IMR-90 (cell line): ENCODE results near the gene KLKB1. TPM values are rescaled to one million over a fixed set of nuclear protein-coding genes. Genes with fewer than 3 reads are reported as not detected.

Experiments used
- ATAC-seq: fragments of 200-7000 bp; cut with Tn5 transposase; 2 replicates; pipeline ENCODE4 v1.9.1; 2020; ENCODE audit warnings: low read depth, mild to moderate bottlenecking, moderate library complexity
- BruUV-seq: library from RNA; stranded (reverse); fragments of 400-500 nt; replicated peaks from 2 replicates; lab custom pipeline; 2021; lab: Mats Ljungman, UMichigan
- CTCF ChIA-PET: fragments of 300-600 bp; formaldehyde crosslinking; extraction: SDS; loops from one replicate; lab custom pipeline; 2021; ENCODE audit warnings: antibody characterized with exemption; lab: Yijun Ruan, JAX
- POLR2A ChIA-PET: fragments of 300-600 bp; sonication (Branson Sonifier 250); formaldehyde crosslinking; loops from one replicate; lab custom pipeline; 2022; ENCODE audit warnings: antibody characterized with exemption; ENCODE audit not compliant: unreplicated experiment; lab: Charles Lee
- DNase-seq: peaks from one replicate; pipeline ENCODE4 v3.0.0; 2013
- H2AFZ ChIP-seq: replicated peaks from 2 replicates; pipeline ENCODE3; 2013; ENCODE audit warnings: low read length, mild to moderate bottlenecking; ENCODE audit not compliant: poor library complexity
- H2AK5ac ChIP-seq: 2 replicates; pipeline ENCODE4 v1.6.1; 2013; ENCODE audit warnings: low read depth, low read length, inconsistent platforms
- H2AK9ac ChIP-seq: replicated peaks from 2 replicates; pipeline ENCODE3; 2013; ENCODE audit warnings: mild to moderate bottlenecking, low read depth, low read length, moderate library complexity; ENCODE audit not compliant: poor library complexity
- H2BK120ac ChIP-seq: 2 replicates; pipeline ENCODE4 v1.6.1; 2013; ENCODE audit warnings: low read depth, low read length, inconsistent platforms
- H2BK15ac ChIP-seq: 3 replicates; pipeline ENCODE4 v1.6.1; 2013; ENCODE audit warnings: low read depth, low read length, inconsistent platforms
- H2BK20ac ChIP-seq: 2 replicates; pipeline ENCODE4 v1.6.1; 2013; ENCODE audit warnings: low read depth, mild to moderate bottlenecking, inconsistent platforms, low read length, moderate library complexity
- H2BK5ac ChIP-seq: 2 replicates; pipeline ENCODE4 v1.6.1; 2013; ENCODE audit warnings: mild to moderate bottlenecking, low read depth, low read length, inconsistent platforms; ENCODE audit not compliant: poor library complexity, severe bottlenecking
- H3K14ac ChIP-seq: replicated peaks from 2 replicates; pipeline ENCODE4 v1.6.1; 2013; ENCODE audit warnings: low read depth, low read length, inconsistent platforms
- H3K18ac ChIP-seq: 2 replicates; pipeline ENCODE4 v1.6.1; 2013; ENCODE audit warnings: low read depth, low read length, control low read depth
- H3K23ac ChIP-seq: 2 replicates; pipeline ENCODE4 v1.6.1; 2013; ENCODE audit warnings: low read depth, low read length, inconsistent platforms
- H3K27ac ChIP-seq: 2 replicates; pipeline ENCODE4 v1.5.1; 2013; ENCODE audit warnings: mild to moderate bottlenecking, control low read depth, low read length; ENCODE audit not compliant: insufficient read depth
- H3K27me3 ChIP-seq: 2 replicates; pipeline ENCODE4 v1.6.1; 2013; ENCODE audit warnings: low read length; ENCODE audit not compliant: control insufficient read depth, insufficient read depth
- H3K36me3 ChIP-seq: 2 replicates; pipeline ENCODE4 v1.6.1; 2013; ENCODE audit warnings: low read length, mixed read lengths; ENCODE audit not compliant: control insufficient read depth, insufficient read depth
- H3K4ac ChIP-seq: 2 replicates; pipeline ENCODE4 v1.6.1; 2013; ENCODE audit warnings: low read depth, low read length, inconsistent platforms
- H3K4me1 ChIP-seq: 2 replicates; pipeline ENCODE4 v1.6.1; 2013; ENCODE audit warnings: low read length, mixed read lengths; ENCODE audit not compliant: control insufficient read depth, insufficient read depth
- H3K4me2 ChIP-seq: 2 replicates; pipeline ENCODE4 v1.6.1; 2013; ENCODE audit warnings: low read depth, mild to moderate bottlenecking, control low read depth, low read length, moderate library complexity
- H3K4me3 ChIP-seq: 2 replicates; pipeline ENCODE4 v1.5.1; 2013; ENCODE audit warnings: low read depth, mild to moderate bottlenecking, control low read depth, low read length, moderate library complexity; ENCODE audit not compliant: insufficient read depth
- H3K56ac ChIP-seq: 2 replicates; pipeline ENCODE4 v1.6.1; 2013; ENCODE audit warnings: low read length, inconsistent platforms; ENCODE audit not compliant: insufficient read depth; ENCODE audit errors: extremely low read depth
- H3K79me1 ChIP-seq, 2 experiments: 2 replicates each; pipeline ENCODE4 v1.6.1; 2013; ENCODE audit warnings: low read length in 2 of 2, inconsistent platforms in 1 of 2, low read depth in 1 of 2
- H3K9ac ChIP-seq: 2 replicates; pipeline ENCODE4 v1.6.1; 2013; ENCODE audit warnings: low read depth, low read length, control low read depth
- H3K9me1 ChIP-seq: 2 replicates; pipeline ENCODE4 v1.6.1; 2013; ENCODE audit warnings: low read length, inconsistent platforms; ENCODE audit not compliant: insufficient read depth
- H3K9me3 ChIP-seq: 2 replicates; pipeline ENCODE4 v1.6.1; 2013; ENCODE audit warnings: low read length; ENCODE audit not compliant: control insufficient read depth, insufficient read depth
- H4K20me1 ChIP-seq: 2 replicates; pipeline ENCODE4 v1.6.1; 2013; ENCODE audit warnings: low read length, inconsistent platforms; ENCODE audit not compliant: insufficient read depth
- H4K5ac ChIP-seq: 2 replicates; pipeline ENCODE4 v1.6.1; 2013; ENCODE audit warnings: mild to moderate bottlenecking, low read depth, low read length, control low read depth
- H4K8ac ChIP-seq, 2 experiments: 2 replicates each; pipeline ENCODE4 v1.6.1; 2013; ENCODE audit warnings: low read depth in 2 of 2, low read length in 2 of 2, control low read depth in 1 of 2, inconsistent platforms in 1 of 2
- H4K91ac ChIP-seq: 2 replicates; pipeline ENCODE4 v1.6.1; 2013; ENCODE audit warnings: low read depth, low read length, inconsistent platforms; ENCODE audit not compliant: insufficient read depth
- BHLHE40 ChIP-seq: fragments of 150-350 bp; IDR thresholded peaks from 2 replicates; pipeline ENCODE4 v1.6.1; 2016; ENCODE audit warnings: mild to moderate bottlenecking, low read depth, low read length
- CEBPB ChIP-seq: IDR thresholded peaks from 2 replicates; pipeline ENCODE4 v1.6.1; 2012; ENCODE audit warnings: low read depth, low read length, improper control_type of control experiment
- CHD1 ChIP-seq: IDR thresholded peaks from 2 replicates; pipeline ENCODE4 v1.6.1; 2012; ENCODE audit warnings: low read depth, low read length, improper control_type of control experiment
- FOS ChIP-seq: fragments of 150-350 bp; IDR thresholded peaks from 2 replicates; pipeline ENCODE4 v1.6.1; 2016; ENCODE audit warnings: low read depth, low read length
- MAFK ChIP-seq: IDR thresholded peaks from 2 replicates; pipeline ENCODE4 v1.6.1; 2012; ENCODE audit warnings: low read depth, low read length, improper control_type of control experiment
- MAZ ChIP-seq: IDR thresholded peaks from 2 replicates; pipeline ENCODE4 v1.6.1; 2012; ENCODE audit warnings: low read depth, mild to moderate bottlenecking, low read length, improper control_type of control experiment, moderate library complexity, borderline replicate concordance
- MXI1 ChIP-seq: IDR thresholded peaks from 2 replicates; pipeline ENCODE4 v1.6.1; 2012; ENCODE audit warnings: low read depth, mild to moderate bottlenecking, low read length, moderate library complexity, borderline replicate concordance
- NFE2L2 ChIP-seq: fragments of 150-350 bp; IDR thresholded peaks from 2 replicates; pipeline ENCODE4 v1.6.1; 2016; ENCODE audit warnings: low read depth, mild to moderate bottlenecking, low read length
- POLR2A ChIP-seq: IDR thresholded peaks from 2 replicates; pipeline ENCODE4 v1.6.1; 2012; ENCODE audit warnings: mild to moderate bottlenecking, low read depth, low read length
- RAD21 ChIP-seq: IDR thresholded peaks from 2 replicates; pipeline ENCODE4 v1.6.1; 2012; ENCODE audit warnings: low read length, improper control_type of control experiment
- RCOR1 ChIP-seq: IDR thresholded peaks from 2 replicates; pipeline ENCODE4 v1.6.1; 2012; ENCODE audit warnings: mild to moderate bottlenecking, low read length, improper control_type of control experiment; ENCODE audit not compliant: insufficient replicate concordance
- RFX5 ChIP-seq: IDR thresholded peaks from 2 replicates; pipeline ENCODE4 v1.8.0; 2012; ENCODE audit warnings: low read depth, mild to moderate bottlenecking, low read length, moderate library complexity
- SMC3 ChIP-seq: fragments of 150-350 bp; IDR thresholded peaks from 2 replicates; pipeline ENCODE4 v1.6.1; 2016; ENCODE audit warnings: low read depth, mild to moderate bottlenecking, antibody characterized with exemption, low read length, moderate library complexity
- USF2 ChIP-seq: fragments of 150-350 bp; IDR thresholded peaks from 2 replicates; pipeline ENCODE4 v1.6.1; 2017; ENCODE audit warnings: mild to moderate bottlenecking, antibody characterized with exemption, low read length, low read depth
- WGBS, 2 experiments: methylation state at CpG; one replicate each; pipeline versions ENCODE4 v1.1.5 to v1.1.7; 2013; ENCODE audit warnings: missing lambda C conversion rate in 2 of 2; ENCODE audit not compliant: insufficient read length in 1 of 2; ENCODE audit errors: extremely low coverage in 2 of 2; 5-methylcytosine and 5-hydroxymethylcytosine counted together
- dilution Hi-C: fragments of 300-500 bp; cut with HindIII; formaldehyde crosslinking; loops from one replicate; pipeline ENCODE4 v1.14.3; 2018; ENCODE audit warnings: low sequenced_read_pairs; ENCODE audit not compliant: unreplicated experiment
- in situ Hi-C: fragments of 300-500 bp; cut with MboI; formaldehyde crosslinking; loops from 3 replicates; pipeline ENCODE4 v1.14.3; 2019; ENCODE audit warnings: low sequenced_read_pairs, inconsistent platforms, mixed read lengths
- intact Hi-C: fragments of 100-400 bp; cut with micrococcal nuclease; formaldehyde crosslinking; loops from 2 replicates; pipeline ENCODE4 v1.10.0; 2022
- polyA plus RNA-seq, 3 experiments: library from polyadenylated mRNA; depleted of rRNA; stranded (reverse); fragments of >200 nt; gene quantifications; 2 replicates each; pipeline ENCODE4 v1.2.3, GENCODE V29; 2012; ENCODE audit warnings: low replicate concordance in 1 of 3
- total RNA-seq: library from RNA; depleted of rRNA; stranded (reverse); fragments of >200 nt; gene quantifications from 2 replicates; pipeline ENCODE4 v1.2.3, GENCODE V29; 2012
- TF ChIP-seq, protein P1 (sequence below): conservative IDR thresholded peaks from 2 replicates; pipeline ENCODE4 v1.5.1; 2012; ENCODE audit warnings: mild to moderate bottlenecking, low read depth, low read length, improper control_type of control experiment
- TF ChIP-seq, protein P2 (sequence below): fragments of 150-350 bp; IDR thresholded peaks from 2 replicates; pipeline ENCODE4 v1.6.1; 2016; ENCODE audit warnings: low read depth, mild to moderate bottlenecking, low read length, moderate library complexity, borderline replicate concordance

Gene KLKB1
- total and polyA plus RNA-seq, 2 of the 4 experiments (the other 2 are of a cell fraction), result 0.03 TPM; not detected in 1

- Histone ChIP-seq H3K4me1 (no peaks in the 10 kb centered on the region), H3K9ac (no peak overlapping the region), H3K36me3 (no peaks in the 10 kb centered on the region), H3K14ac (no peak overlapping the region), H4K20me1 (no peaks in the 10 kb centered on the region), H3K4ac (no peak overlapping the region), H2BK5ac (no peak overlapping the region), H2BK120ac (no peak overlapping the region), H3K79me1 (no peaks in the 10 kb centered on the region), H3K56ac (no peak overlapping the region), H4K5ac (no peak overlapping the region), H3K23ac (no peak overlapping the region), H2BK20ac (no peak overlapping the region), H4K8ac (no peak overlapping the region), H2AK5ac (no peak overlapping the region), H3K27me3 (no peaks in the 10 kb centered on the region), H3K9me3 (no peaks in the 10 kb centered on the region), H3K18ac (no peak overlapping the region), H2AK9ac (no peak overlapping the region), H3K4me3 (no peak overlapping the region), H2AFZ (no peak overlapping the region), H3K27ac (no peak overlapping the region), H3K9me1 (no peaks in the 10 kb centered on the region), H4K91ac (no peak overlapping the region), H2BK15ac (no peak overlapping the region), H3K4me2 (no peak overlapping the region)
- no peak for TF ChIP-seq FOS
- no peak for TF ChIP-seq CHD1
- no peak for TF ChIP-seq POLR2A
- no peak for TF ChIP-seq MAFK
- no peak for TF ChIP-seq USF2
- TF ChIP-seq BHLHE40, result no peak
- no peak for TF ChIP-seq MAZ
- TF ChIP-seq, protein P1, sequence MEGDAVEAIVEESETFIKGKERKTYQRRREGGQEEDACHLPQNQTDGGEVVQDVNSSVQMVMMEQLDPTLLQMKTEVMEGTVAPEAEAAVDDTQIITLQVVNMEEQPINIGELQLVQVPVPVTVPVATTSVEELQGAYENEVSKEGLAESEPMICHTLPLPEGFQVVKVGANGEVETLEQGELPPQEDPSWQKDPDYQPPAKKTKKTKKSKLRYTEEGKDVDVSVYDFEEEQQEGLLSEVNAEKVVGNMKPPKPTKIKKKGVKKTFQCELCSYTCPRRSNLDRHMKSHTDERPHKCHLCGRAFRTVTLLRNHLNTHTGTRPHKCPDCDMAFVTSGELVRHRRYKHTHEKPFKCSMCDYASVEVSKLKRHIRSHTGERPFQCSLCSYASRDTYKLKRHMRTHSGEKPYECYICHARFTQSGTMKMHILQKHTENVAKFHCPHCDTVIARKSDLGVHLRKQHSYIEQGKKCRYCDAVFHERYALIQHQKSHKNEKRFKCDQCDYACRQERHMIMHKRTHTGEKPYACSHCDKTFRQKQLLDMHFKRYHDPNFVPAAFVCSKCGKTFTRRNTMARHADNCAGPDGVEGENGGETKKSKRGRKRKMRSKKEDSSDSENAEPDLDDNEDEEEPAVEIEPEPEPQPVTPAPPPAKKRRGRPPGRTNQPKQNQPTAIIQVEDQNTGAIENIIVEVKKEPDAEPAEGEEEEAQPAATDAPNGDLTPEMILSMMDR, result no peak
- no peak for TF ChIP-seq RFX5
- no peak for TF ChIP-seq NFE2L2
- no peak for TF ChIP-seq SMC3
- no peak for TF ChIP-seq RAD21
- no peak for TF ChIP-seq MXI1
- TF ChIP-seq CEBPB, result no peak
- TF ChIP-seq RCOR1, result no peak
- TF ChIP-seq, protein P2, sequence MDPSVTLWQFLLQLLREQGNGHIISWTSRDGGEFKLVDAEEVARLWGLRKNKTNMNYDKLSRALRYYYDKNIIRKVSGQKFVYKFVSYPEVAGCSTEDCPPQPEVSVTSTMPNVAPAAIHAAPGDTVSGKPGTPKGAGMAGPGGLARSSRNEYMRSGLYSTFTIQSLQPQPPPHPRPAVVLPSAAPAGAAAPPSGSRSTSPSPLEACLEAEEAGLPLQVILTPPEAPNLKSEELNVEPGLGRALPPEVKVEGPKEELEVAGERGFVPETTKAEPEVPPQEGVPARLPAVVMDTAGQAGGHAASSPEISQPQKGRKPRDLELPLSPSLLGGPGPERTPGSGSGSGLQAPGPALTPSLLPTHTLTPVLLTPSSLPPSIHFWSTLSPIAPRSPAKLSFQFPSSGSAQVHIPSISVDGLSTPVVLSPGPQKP, result no peak
- POLR2A ChIA-PET, result no interaction called here
- in situ Hi-C loops (no loop called here), intact Hi-C loops (no loop called here), dilution Hi-C loops (no loop called here)
- no peak for ATAC-seq
- CTCF ChIA-PET, result no interaction called here
- 74% methylated on average over 3 of the region's 5 CpGs; no CpG with 5 or more reads in 1 of the 2 experiments for whole genome bisulfite sequencing, 2 experiments
- BruUV-seq, result no TSS peak
- DNase-seq, result no peak
Measured at GRCh38 chr4:186244835-186245234, 17.5 kb downstream of the KLKB1 start.
